NCI-H1105 (cell line): ENCODE results near the gene RTKN.
A peak's percentile ranks its signal among the peaks of the same experiment; 100 is the strongest.
"Not testable (repeated sequence)": the region's sequence is repeated elsewhere in the genome, so short reads cannot be mapped to it uniquely, and the experiment has no call there.

Source experiments
- DNase-seq: peaks from one replicate; lab custom pipeline; 2025; lab: John Stamatoyannopoulos, UW

RTKN gene

DNA sequence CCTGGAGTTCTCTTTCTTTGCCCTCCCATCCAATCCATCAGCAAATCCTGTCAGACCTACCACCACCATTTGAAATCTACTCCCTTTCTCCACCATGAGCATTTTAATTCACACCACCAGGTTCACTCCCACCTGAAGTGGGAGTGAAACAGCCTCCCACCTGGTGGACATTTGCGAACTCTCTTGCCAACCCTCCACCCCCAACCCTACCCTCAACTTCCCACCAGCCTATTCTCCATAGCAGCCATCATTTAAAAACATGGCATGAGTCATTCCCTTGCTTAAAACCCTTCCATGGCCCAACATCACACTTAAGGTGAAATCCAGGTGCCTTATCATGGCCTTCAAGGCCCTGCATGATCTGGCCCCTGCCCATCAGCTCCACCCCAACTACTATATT lies 3.5 kb downstream of the RTKN start:
- no peak for DNase-seq

DNA sequence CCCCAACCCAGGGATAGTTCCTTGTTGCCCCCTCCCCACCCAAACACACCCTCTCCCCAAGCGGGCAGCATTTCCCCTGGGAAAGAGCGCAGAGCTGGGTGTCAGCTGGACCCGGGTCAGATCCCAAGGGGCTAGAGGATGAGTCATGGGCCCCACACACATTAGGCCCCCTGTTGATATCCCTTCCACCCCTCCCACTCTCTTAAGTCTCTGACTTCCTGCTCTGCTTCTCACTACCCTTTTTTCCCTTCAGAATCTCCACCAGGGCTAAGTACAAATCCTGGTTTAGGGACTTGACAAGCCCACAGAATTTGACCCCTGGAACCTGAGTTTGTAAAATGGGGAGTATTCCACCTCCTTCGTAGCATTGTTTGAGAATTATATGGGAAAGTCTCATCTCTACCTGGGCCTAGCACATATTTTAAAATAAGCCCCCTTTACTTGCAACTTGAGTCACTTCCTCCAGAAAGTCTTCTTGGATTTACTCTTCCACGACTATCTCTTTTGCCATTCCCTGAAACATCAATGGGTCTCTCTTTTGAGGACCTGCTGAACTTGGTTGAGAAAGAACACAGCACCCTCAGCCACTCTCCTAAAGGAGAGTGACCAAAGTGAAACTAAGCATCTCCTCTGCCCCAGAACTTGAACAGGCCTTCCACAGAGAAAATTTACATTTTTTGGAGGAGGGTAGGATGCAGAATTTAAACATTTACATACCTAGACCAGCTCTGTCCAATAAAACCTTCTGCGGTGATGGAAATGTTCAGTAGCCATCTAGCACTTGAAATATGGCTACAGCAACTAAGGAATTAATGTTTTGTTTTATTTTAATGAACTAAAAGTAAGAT lies 4.7 kb downstream of the RTKN start:
- DNase-seq, result no peak

DNA sequence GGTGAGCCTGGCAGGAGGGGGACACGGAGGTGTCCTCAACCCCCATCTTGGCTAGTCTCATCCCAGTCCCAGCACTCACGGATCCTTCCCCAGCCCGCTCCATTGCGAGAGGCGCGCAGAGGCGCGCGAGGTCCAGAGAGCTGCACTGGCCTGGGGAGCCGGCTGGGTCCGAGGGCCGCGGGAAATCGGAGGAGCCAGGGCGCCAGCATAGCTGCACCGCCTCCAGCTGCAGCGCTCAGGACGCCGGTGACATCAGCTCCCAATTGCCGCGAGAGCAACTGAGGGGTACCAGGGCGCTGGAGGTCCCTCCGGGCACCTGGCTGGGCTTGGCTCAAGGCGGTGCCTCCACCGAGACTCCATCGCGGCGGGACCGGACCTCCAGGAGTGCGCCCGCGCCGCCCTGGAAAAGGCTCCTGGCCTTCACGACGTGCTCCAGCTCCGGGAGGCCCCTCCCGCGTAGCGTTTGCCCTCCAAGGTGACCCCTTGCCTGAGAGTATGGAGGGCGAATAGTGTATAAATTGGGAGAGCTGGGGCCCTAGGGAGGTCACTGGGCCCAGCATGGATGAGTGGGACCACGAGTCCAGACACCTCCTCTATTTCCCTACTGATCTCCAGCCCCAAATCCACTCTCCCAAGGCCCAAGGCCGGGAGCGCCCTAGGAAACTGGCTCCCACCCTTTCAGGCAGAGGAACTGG lies 5.5 kb downstream of the RTKN start:
- no peak for DNase-seq

DNA sequence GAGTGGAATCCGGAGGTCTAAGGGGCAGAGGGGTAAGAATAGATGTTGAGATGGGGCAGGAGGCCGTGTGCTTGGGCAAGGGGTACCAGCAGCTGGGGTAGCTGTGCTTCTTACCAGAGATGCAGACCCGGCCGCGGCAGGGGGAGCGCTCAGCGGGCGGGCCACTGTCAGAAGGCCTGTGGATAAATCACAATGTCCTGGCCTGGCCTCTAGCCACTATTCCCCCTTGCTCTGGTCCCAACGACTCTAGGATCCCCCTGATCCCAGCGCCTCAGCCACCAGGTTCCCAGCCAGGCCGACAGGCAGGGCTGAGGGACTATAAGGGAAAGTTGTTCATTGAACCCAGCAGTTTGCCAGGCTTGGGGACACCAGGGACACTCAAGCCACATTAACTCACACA lies 11.2 kb downstream of the RTKN start:
- no peak for DNase-seq

DNA sequence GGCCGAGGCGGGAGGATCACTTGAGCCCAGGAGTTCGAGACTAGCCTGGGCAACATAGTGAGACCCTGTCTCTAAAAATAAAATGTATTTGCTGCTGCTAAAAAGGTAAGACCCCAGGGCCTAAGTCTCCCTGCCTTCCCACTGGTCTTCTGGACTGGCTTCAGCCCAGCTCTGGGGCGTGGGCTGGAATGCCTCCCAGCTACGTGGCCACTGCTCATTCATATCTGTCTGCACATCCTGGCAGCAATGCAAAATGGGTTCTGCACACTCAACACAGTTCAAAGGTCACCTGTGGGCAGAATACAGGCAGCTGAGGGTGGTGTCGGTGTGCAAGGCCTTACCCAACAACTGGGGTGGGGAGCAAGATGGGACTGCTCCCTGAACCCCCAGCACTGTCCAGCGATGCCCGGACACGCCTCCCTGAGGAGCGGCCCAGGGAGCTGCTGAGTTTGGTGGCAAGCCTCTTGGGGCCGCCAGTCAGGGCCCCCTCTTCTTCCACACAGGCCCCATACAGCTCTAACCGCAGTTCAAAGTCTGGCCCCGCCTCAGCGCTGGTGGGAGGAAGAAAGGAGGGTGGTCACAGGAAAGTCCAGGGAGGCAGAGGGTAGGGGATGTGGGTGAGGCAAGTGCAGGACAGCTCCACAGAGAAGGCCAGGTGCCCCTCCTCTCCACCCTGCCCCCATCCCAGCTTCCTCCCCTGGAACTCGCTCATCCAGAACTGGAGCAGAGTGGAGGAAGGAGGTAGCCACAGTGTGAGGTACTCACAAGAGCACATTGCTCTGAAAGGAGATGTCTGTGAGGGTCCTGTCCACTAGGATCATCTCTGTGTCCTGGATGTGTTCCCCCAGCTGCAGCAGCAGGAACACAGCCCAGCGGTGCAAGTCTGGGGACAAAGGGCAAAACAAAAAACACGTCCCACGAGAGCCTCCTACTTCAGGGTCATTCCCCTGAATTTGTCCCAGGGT lies 12.0 kb downstream of the RTKN start:
- no peak for DNase-seq

DNA sequence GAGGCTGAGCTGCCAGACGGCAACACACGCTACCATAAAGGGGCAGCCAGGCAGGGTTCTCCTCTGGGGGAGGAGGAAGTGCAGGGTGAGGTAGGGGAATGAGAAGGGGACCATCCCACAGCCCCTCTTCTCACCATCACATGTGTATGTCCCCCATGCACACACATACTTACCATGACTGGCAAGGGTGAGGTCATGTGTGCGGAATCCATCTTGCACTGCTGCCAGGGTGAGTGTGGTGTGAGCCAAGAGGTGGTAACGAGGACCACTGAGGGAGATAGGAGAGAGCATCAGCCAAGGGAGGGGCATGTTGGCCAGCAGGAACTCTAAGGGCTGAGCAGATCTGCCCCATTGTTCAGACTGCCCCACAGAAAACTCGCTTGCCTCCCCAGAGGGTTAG lies 13.1 kb downstream of the RTKN start:
- DNase-seq, result no peak

DNA sequence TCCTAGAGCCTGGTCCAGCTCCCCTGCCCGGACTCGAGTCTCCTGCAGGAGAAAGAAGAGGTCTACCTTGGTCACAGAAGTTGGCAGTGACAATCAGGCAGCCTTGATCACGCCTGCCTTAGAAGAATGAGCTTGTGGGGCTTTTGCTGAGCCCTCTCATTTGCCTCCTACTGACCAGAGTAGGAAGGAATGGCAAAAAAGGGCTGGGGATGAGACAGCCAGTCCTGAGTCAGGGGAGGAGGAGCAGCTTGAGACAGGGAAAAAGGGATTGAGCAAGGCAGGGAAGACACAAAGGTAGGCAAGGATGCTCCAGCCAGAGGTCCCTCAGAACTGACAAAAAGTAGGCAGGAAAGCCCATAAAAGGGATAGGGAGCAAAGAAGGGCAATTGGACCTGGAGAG lies 14.2 kb downstream of the RTKN start:
- DNase-seq, result no peak

DNA sequence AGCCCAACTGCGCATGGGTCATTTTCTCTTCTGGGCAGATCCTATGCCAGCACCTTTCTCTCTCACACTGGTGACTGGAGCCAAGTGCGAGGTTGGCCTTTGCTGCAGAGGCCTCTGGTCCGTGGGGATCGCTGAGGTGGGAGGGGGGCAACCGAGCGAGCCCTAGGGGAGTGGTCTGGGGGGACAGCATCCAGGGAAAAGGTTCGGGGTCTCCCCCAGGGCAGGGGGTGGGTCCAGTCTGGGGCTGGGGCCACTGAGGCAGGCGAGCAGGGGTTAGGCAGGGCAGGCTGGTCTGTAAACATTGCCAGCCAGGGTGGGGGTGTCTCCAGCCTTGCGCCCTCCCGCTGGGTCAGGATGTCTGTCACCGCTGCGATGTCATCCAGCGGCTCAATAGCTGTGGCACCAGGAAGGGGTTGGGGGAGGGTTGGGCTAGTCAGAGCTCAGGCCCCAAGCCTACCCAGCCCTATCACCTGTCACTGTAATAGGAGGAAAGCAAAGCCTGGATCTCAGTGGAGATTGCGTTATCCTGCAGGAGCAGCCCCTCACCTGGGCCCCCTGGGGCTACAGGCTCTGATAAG lies 15.5 kb downstream of the RTKN start:
- no peak for DNase-seq

DNA sequence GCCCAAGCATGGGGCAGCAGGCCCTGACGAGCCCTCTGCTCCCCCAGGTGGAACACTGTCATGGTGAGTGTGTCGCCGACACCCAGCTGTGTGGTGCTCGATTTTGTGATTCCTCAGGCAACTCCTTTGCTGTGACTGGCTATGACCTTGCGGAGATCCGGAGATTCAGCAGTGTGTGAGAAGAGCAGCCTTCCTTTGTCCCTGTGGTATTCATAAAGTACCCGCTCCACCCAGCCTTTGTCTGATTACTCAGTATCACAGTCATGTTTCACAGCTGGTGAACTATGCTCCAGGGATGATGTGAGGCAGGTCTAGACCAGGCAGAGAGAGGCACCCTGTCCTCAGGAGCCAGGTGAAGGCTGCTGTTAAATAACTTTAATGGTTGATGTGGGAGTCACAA lies 16.2 kb downstream of the RTKN start:
- DNase-seq, result no peak

DNA sequence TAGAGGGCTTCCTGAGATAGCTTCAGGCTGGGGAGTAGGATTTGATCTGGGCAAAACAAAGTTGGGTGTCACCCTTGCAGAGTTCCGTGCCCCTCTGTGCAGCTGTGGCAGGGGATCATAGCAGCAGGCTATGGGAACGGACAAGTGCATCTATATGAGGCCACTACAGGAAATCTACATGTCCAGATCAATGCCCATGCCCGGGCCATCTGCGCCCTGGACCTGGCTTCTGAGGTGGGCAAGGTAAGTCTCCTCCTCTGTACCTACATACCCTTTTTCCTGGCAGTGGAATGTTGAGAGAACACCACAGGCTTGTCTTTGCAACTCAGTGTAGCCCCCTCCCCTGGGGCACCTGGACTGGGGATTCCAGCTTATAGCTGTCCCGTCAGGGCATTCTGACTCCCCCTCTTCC lies 16.7 kb downstream of the RTKN start:
- no peak for DNase-seq

DNA sequence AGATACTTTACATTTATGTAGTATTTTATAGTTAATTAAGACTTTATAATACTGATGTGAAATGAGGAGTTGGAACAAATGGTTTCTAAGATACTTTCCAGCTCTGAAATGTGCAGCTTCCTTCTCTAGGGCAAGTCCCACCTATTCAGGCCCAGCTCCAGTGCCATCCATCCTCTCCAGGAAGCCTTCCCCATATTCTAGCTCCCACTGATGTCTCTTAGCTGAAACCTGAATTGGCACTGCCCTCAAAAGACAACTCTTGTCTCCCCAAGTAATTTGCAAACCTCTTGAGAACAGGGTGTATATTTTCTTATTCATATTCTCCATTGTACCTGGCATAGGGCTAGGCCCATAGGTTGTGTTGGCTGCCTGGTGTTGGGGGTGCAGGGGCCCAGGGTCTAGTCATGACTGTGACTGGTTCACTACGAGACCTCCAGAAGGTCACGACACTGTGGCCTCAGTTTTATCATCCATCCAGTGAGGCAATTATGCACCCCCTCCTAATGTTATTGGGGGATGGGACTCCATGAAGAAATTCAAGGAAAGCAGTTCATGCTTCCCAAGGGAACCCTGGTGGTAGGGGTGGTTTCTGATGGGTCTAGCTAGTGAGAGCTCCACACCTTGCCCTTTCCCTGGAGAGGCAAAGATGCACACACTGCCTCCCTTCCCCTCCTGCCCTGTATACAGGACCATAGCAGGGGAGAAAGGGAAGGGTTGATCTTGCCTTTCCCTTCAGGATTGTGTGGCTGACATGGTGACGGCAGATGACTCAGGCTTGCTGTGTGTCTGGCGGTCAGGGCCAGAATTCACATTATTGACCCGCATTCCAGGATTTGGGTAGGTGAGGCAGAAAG lies 17.4 kb downstream of the RTKN start:
- DNase-seq, result no peak

DNA sequence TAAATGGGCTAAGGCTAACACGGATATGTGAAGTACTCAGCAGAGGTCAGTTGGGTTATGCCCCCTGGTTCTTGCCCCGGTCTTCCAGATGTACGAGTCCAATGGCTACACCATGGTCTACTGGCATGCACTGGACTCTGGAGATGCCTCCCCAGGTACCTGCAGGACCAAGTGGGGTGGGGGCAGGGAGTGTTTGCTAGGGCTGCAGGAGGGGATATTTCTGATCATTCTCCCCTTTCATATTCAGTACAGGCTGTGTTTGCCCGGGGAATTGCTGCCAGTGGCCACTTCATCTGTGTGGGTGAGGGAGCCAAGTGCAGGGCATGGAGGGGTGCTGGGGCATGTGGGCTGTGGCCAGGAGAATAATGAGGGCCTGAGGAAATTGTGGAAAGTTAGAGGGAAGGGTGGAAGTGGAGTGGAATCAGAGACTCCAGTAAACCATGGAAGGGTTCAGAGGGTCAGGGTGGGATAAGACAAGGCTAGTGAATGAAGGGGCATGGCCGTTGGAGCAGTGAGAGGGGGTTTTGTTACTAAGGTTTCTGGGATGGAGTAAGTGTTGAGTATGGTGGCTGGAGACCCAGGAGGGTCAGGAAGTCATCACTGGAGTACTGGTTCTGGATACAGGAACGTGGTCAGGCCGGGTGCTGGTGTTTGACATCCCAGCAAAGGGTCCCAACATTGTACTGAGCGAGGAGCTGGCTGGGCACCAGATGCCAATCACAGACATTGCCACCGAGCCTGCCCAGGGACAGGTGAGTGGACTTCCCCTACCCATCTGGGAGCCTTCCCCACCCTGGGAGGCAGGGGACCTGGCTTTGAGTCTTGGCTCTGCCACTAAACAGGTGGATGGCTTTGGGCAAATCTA lies 18.3 kb downstream of the RTKN start:
- DNase-seq, result no peak

DNA sequence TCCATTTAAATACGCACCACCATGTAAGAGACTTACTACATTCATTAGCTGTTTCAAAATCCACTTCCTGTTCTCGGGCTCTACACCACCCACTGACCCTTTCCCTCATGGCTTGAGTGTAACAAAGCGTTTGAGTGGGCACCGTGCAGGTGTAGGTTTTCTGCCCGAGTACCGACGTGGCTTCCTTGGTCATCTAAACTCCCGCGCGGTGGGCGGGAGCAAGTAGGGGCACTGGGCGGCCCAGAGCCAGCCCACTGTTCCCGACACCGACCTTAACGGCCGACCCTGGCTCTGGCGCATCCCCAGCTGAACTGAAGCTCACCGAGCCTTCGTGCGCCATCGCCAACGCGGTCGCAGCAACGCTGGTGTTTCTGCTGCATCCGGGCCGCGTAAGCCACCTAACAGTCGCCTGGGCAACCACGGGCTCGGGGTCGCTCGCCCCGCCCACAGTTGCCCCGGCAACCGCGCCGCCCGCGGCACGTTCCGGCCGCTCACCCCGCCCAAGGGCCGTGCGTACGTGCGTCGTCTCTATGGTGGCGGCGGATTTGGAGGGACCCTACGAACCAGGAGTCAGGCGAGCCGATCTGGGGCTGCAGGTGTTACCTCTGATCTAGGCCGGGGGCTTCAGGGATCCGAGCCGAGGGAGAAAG lies 20.4 kb downstream of the RTKN start, which contains the start of the genes C2orf81 and WDR54:
TSS of gene C2orf81 (minus strand) at position 399 of the 650 bp plus-strand sequence. CDS start at position 340, 59 bp downstream.
TSS of gene WDR54 (plus strand) at position 510 of the 650 bp plus-strand sequence. CDS start 424 bp downstream, outside the sequence.
- DNase-seq, result peak; percentile 92

DNA sequence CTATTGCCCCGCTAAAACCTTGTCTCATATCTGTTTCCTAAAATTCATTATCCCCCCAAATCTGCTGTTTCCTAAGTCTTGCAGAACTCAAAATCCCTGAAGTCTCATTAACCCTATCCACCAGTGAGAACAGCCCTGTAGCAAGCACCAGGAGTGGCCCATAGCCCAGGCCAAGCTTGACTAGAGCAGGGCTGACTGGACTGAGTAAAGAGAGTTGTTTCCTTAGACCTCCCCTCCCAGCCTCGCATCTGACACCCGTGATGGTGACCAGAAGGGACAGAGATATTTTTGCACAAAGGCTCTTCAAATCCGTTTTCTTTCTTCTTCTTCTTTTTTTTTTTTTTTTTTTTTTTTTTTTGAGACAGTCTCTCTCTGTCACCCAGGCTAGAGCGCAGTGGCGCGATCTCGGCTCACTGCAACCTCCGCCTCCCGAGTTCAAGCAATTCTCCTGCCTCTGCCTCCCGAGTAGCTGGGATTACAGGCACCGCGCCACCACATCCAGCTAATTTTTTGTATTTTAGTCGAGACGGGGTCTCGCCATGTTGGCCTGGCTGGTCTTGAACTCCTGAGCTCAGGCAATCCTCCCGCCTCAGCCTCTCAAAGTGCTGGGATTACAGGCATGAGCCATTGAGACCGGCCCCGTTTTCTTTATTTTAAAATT lies 21.2 kb downstream of the RTKN start:
- not testable (repeated sequence) for DNase-seq

DNA sequence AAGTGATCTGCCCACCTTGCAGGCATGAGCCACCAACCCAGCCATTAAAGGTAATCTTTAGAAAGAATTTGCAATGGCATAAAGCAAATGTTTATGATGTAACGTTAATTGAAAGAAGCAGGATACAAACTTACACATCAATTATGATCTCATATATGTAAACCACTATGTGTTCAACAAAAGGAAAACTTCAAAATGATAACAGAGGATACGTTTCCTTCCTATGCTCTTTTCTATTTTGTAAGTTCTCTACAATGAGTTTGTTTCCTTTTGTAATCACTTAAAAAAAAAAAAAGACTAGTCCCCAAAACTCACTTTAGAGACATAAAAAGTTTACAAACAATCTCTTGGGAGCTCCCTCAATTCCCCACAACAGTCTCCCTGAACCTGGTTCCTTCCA lies 21.7 kb downstream of the RTKN start:
- no peak for DNase-seq

DNA sequence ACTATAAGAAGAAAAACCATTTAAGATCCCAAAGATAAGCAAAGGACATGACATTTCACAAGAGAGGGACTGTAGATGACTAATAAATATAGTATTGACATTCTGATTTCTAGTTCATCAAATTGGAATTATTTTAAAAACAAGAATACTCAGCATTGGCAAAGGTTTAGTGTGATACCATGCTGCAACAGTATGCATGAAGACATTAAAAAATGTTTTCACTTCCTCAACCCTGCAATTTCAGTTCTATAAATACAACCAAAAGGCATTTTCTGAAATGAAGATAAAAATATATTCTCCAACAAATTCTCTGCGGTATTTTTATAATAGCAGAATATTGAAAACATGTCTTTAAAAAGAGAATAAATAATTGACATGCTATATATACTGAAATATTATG lies 22.4 kb downstream of the RTKN start:
- no peak for DNase-seq

DNA sequence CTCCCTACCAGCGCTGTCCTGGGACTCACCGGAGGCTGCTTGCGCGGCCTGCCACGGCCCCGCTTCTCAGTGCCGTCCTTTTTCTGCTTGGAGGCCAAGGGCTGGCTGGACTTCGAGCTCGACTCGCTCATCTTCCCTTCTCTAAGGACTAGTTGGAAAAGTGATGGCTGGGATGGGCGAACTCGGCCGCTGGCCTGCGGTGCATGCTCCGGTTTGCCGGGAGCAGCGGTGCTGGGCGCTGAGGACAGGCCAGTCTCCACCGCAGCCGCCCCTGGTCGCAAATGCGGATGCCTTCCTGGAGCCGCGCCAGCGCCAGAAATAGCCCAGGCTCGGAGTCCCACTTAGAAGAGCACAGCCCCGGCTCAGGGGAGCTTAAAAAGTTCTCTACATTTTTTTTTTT lies 23.4 kb downstream of the RTKN start:
- no peak for DNase-seq

DNA sequence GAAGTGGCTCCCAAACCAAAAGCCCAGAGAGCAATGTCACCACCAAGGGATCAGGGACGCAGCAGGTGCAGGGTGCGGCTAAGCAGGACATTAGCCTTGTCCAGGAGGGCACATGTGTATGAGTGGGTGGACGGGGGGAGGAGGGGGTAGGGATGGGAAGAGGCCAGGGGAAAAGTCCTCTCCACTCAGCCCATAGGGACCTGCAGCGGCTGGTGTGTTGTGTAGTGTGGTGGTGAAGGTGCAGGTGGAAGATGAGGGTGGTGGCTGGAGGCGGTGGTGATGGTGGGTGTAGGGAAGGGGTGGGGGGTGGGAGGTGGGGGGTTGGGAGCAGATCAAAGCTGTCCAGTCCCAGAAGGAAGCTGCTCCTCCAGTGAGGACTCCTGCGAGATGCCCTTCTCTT lies 24.0 kb downstream of the RTKN start:
- no peak for DNase-seq

DNA sequence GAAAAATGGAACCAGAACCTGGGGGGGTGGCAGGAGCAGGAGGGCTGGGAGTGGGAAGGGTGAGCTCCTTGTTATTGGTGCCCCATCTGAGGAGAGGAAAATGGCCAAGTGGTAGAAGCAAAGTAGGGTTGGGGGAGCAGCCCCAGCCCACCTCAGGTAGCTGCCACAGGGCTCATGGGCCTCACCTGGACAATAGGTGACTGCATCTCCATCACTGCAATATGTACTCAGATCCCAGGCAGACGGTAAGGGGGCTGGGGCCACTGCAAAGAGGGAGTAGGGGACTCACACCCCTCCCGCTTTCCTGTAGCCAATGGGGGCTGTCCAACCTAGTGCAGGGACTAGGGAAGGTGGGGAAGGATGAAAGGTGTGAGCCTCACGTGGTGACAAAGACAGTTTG lies 24.5 kb downstream of the RTKN start:
- no peak for DNase-seq
